IMR-90 (cell line): ENCODE data around the gene CFAP61. TPM values are rescaled to one million over a fixed set of nuclear protein-coding genes. Genes with fewer than 3 reads are reported as not detected.

Experiments
- ATAC-seq: fragments of 200-7000 bp; cut with Tn5 transposase; 2 replicates; pipeline ENCODE4 v1.9.1; 2020; ENCODE audit warnings: low read depth, mild to moderate bottlenecking, moderate library complexity
- BruUV-seq: library from RNA; stranded (reverse); fragments of 400-500 nt; replicated peaks from 2 replicates; lab custom pipeline; 2021; lab: Mats Ljungman, UMichigan
- CTCF ChIA-PET: fragments of 300-600 bp; formaldehyde crosslinking; extraction: SDS; loops from one replicate; lab custom pipeline; 2021; ENCODE audit warnings: antibody characterized with exemption; lab: Yijun Ruan, JAX
- POLR2A ChIA-PET: fragments of 300-600 bp; sonication (Branson Sonifier 250); formaldehyde crosslinking; loops from one replicate; lab custom pipeline; 2022; ENCODE audit warnings: antibody characterized with exemption; ENCODE audit not compliant: unreplicated experiment; lab: Charles Lee
- DNase-seq: peaks from one replicate; pipeline ENCODE4 v3.0.0; 2013
- H2AFZ ChIP-seq: replicated peaks from 2 replicates; pipeline ENCODE3; 2013; ENCODE audit warnings: low read length, mild to moderate bottlenecking; ENCODE audit not compliant: poor library complexity
- H2AK5ac ChIP-seq: 2 replicates; pipeline ENCODE4 v1.6.1; 2013; ENCODE audit warnings: low read depth, low read length, inconsistent platforms
- H2AK9ac ChIP-seq: replicated peaks from 2 replicates; pipeline ENCODE3; 2013; ENCODE audit warnings: mild to moderate bottlenecking, low read depth, low read length, moderate library complexity; ENCODE audit not compliant: poor library complexity
- H2BK120ac ChIP-seq: 2 replicates; pipeline ENCODE4 v1.6.1; 2013; ENCODE audit warnings: low read depth, low read length, inconsistent platforms
- H2BK15ac ChIP-seq: 3 replicates; pipeline ENCODE4 v1.6.1; 2013; ENCODE audit warnings: low read depth, low read length, inconsistent platforms
- H2BK20ac ChIP-seq: 2 replicates; pipeline ENCODE4 v1.6.1; 2013; ENCODE audit warnings: low read depth, mild to moderate bottlenecking, inconsistent platforms, low read length, moderate library complexity
- H2BK5ac ChIP-seq: 2 replicates; pipeline ENCODE4 v1.6.1; 2013; ENCODE audit warnings: mild to moderate bottlenecking, low read depth, low read length, inconsistent platforms; ENCODE audit not compliant: poor library complexity, severe bottlenecking
- H3K14ac ChIP-seq: replicated peaks from 2 replicates; pipeline ENCODE4 v1.6.1; 2013; ENCODE audit warnings: low read depth, low read length, inconsistent platforms
- H3K18ac ChIP-seq: 2 replicates; pipeline ENCODE4 v1.6.1; 2013; ENCODE audit warnings: low read depth, low read length, control low read depth
- H3K23ac ChIP-seq: 2 replicates; pipeline ENCODE4 v1.6.1; 2013; ENCODE audit warnings: low read depth, low read length, inconsistent platforms
- H3K27ac ChIP-seq: 2 replicates; pipeline ENCODE4 v1.5.1; 2013; ENCODE audit warnings: mild to moderate bottlenecking, control low read depth, low read length; ENCODE audit not compliant: insufficient read depth
- H3K27me3 ChIP-seq: 2 replicates; pipeline ENCODE4 v1.6.1; 2013; ENCODE audit warnings: low read length; ENCODE audit not compliant: control insufficient read depth, insufficient read depth
- H3K36me3 ChIP-seq: 2 replicates; pipeline ENCODE4 v1.6.1; 2013; ENCODE audit warnings: low read length, mixed read lengths; ENCODE audit not compliant: control insufficient read depth, insufficient read depth
- H3K4ac ChIP-seq: 2 replicates; pipeline ENCODE4 v1.6.1; 2013; ENCODE audit warnings: low read depth, low read length, inconsistent platforms
- H3K4me1 ChIP-seq: 2 replicates; pipeline ENCODE4 v1.6.1; 2013; ENCODE audit warnings: low read length, mixed read lengths; ENCODE audit not compliant: control insufficient read depth, insufficient read depth
- H3K4me2 ChIP-seq: 2 replicates; pipeline ENCODE4 v1.6.1; 2013; ENCODE audit warnings: low read depth, mild to moderate bottlenecking, control low read depth, low read length, moderate library complexity
- H3K4me3 ChIP-seq: 2 replicates; pipeline ENCODE4 v1.5.1; 2013; ENCODE audit warnings: low read depth, mild to moderate bottlenecking, control low read depth, low read length, moderate library complexity; ENCODE audit not compliant: insufficient read depth
- H3K56ac ChIP-seq: 2 replicates; pipeline ENCODE4 v1.6.1; 2013; ENCODE audit warnings: low read length, inconsistent platforms; ENCODE audit not compliant: insufficient read depth; ENCODE audit errors: extremely low read depth
- H3K79me1 ChIP-seq, 2 experiments: 2 replicates each; pipeline ENCODE4 v1.6.1; 2013; ENCODE audit warnings: low read length in 2 of 2, inconsistent platforms in 1 of 2, low read depth in 1 of 2
- H3K9ac ChIP-seq: 2 replicates; pipeline ENCODE4 v1.6.1; 2013; ENCODE audit warnings: low read depth, low read length, control low read depth
- H3K9me1 ChIP-seq: 2 replicates; pipeline ENCODE4 v1.6.1; 2013; ENCODE audit warnings: low read length, inconsistent platforms; ENCODE audit not compliant: insufficient read depth
- H3K9me3 ChIP-seq: 2 replicates; pipeline ENCODE4 v1.6.1; 2013; ENCODE audit warnings: low read length; ENCODE audit not compliant: control insufficient read depth, insufficient read depth
- H4K20me1 ChIP-seq: 2 replicates; pipeline ENCODE4 v1.6.1; 2013; ENCODE audit warnings: low read length, inconsistent platforms; ENCODE audit not compliant: insufficient read depth
- H4K5ac ChIP-seq: 2 replicates; pipeline ENCODE4 v1.6.1; 2013; ENCODE audit warnings: mild to moderate bottlenecking, low read depth, low read length, control low read depth
- H4K8ac ChIP-seq, 2 experiments: 2 replicates each; pipeline ENCODE4 v1.6.1; 2013; ENCODE audit warnings: low read depth in 2 of 2, low read length in 2 of 2, control low read depth in 1 of 2, inconsistent platforms in 1 of 2
- H4K91ac ChIP-seq: 2 replicates; pipeline ENCODE4 v1.6.1; 2013; ENCODE audit warnings: low read depth, low read length, inconsistent platforms; ENCODE audit not compliant: insufficient read depth
- CEBPB ChIP-seq: IDR thresholded peaks from 2 replicates; pipeline ENCODE4 v1.6.1; 2012; ENCODE audit warnings: low read depth, low read length, improper control_type of control experiment
- CHD1 ChIP-seq: IDR thresholded peaks from 2 replicates; pipeline ENCODE4 v1.6.1; 2012; ENCODE audit warnings: low read depth, low read length, improper control_type of control experiment
- MAFK ChIP-seq: IDR thresholded peaks from 2 replicates; pipeline ENCODE4 v1.6.1; 2012; ENCODE audit warnings: low read depth, low read length, improper control_type of control experiment
- MAZ ChIP-seq: IDR thresholded peaks from 2 replicates; pipeline ENCODE4 v1.6.1; 2012; ENCODE audit warnings: low read depth, mild to moderate bottlenecking, low read length, improper control_type of control experiment, moderate library complexity, borderline replicate concordance
- MXI1 ChIP-seq: IDR thresholded peaks from 2 replicates; pipeline ENCODE4 v1.6.1; 2012; ENCODE audit warnings: low read depth, mild to moderate bottlenecking, low read length, moderate library complexity, borderline replicate concordance
- NFE2L2 ChIP-seq: fragments of 150-350 bp; IDR thresholded peaks from 2 replicates; pipeline ENCODE4 v1.6.1; 2016; ENCODE audit warnings: low read depth, mild to moderate bottlenecking, low read length
- POLR2A ChIP-seq: IDR thresholded peaks from 2 replicates; pipeline ENCODE4 v1.6.1; 2012; ENCODE audit warnings: mild to moderate bottlenecking, low read depth, low read length
- RAD21 ChIP-seq: IDR thresholded peaks from 2 replicates; pipeline ENCODE4 v1.6.1; 2012; ENCODE audit warnings: low read length, improper control_type of control experiment
- RCOR1 ChIP-seq: IDR thresholded peaks from 2 replicates; pipeline ENCODE4 v1.6.1; 2012; ENCODE audit warnings: mild to moderate bottlenecking, low read length, improper control_type of control experiment; ENCODE audit not compliant: insufficient replicate concordance
- SMC3 ChIP-seq: fragments of 150-350 bp; IDR thresholded peaks from 2 replicates; pipeline ENCODE4 v1.6.1; 2016; ENCODE audit warnings: low read depth, mild to moderate bottlenecking, antibody characterized with exemption, low read length, moderate library complexity
- dilution Hi-C: fragments of 300-500 bp; cut with HindIII; formaldehyde crosslinking; loops from one replicate; pipeline ENCODE4 v1.14.3; 2018; ENCODE audit warnings: low sequenced_read_pairs; ENCODE audit not compliant: unreplicated experiment
- in situ Hi-C: fragments of 300-500 bp; cut with MboI; formaldehyde crosslinking; loops from 3 replicates; pipeline ENCODE4 v1.14.3; 2019; ENCODE audit warnings: low sequenced_read_pairs, inconsistent platforms, mixed read lengths
- intact Hi-C: fragments of 100-400 bp; cut with micrococcal nuclease; formaldehyde crosslinking; loops from 2 replicates; pipeline ENCODE4 v1.10.0; 2022
- polyA plus RNA-seq, 3 experiments: library from polyadenylated mRNA; depleted of rRNA; stranded (reverse); fragments of >200 nt; gene quantifications; 2 replicates each; pipeline ENCODE4 v1.2.3, GENCODE V29; 2012; ENCODE audit warnings: low replicate concordance in 1 of 3
- total RNA-seq: library from RNA; depleted of rRNA; stranded (reverse); fragments of >200 nt; gene quantifications from 2 replicates; pipeline ENCODE4 v1.2.3, GENCODE V29; 2012
- TF ChIP-seq, protein P1 (sequence below): fragments of 150-350 bp; IDR thresholded peaks from 2 replicates; pipeline ENCODE4 v1.6.1; 2017; ENCODE audit warnings: mild to moderate bottlenecking, antibody characterized with exemption, low read length, low read depth
- TF ChIP-seq, protein P2 (sequence below): fragments of 150-350 bp; IDR thresholded peaks from 2 replicates; pipeline ENCODE4 v1.6.1; 2016; ENCODE audit warnings: low read depth, mild to moderate bottlenecking, low read length, moderate library complexity, borderline replicate concordance
- TF ChIP-seq, protein P3 (sequence below): conservative IDR thresholded peaks from 2 replicates; pipeline ENCODE4 v1.5.1; 2012; ENCODE audit warnings: mild to moderate bottlenecking, low read depth, low read length, improper control_type of control experiment

CFAP61 gene
- total and polyA plus RNA-seq, 2 of the 4 experiments (the other 2 are of a cell fraction): 0.07 TPM; not detected in 1

DNA sequence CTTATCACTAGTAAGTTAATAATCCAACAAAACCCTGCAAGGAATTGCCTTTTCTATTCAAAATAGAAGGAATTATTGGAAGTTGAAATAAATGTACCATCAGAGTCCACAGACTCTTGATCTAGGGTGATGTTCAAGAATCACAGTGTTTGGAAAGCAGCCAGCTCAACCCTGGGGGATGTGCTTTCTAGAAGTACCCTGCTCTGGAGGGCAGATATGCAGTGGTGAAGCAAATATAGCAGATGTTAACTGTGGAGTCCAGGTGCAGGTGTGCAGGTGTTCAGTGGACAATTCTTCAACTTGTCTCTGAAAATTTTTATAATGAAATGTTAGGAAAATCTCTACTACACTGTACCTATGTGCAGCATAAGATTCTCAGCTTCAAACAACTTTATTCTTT is 306.5 kb downstream of the CFAP61 start:
- Histone ChIP-seq H2BK15ac (no peak overlapping the region), H4K91ac (no peak overlapping the region), H3K14ac (no peak overlapping the region), H3K23ac (no peak overlapping the region), H4K20me1 (no peaks in the 10 kb centered on the region), H4K5ac (no peak overlapping the region), H3K9ac (no peak overlapping the region), H3K56ac (no peak overlapping the region), H2AFZ (no peak overlapping the region), H3K4ac (no peak overlapping the region), H2BK120ac (no peak overlapping the region), H3K79me1 (no peaks in the 10 kb centered on the region), H3K18ac (no peak overlapping the region), H3K27me3 (peaks cover 31% of the 10 kb centered on the region), H2BK20ac (no peak overlapping the region), H2AK5ac (no peak overlapping the region), H3K36me3 (no peaks in the 10 kb centered on the region), H3K4me2 (no peak overlapping the region), H3K4me3 (no peak overlapping the region), H2BK5ac (no peak overlapping the region), H4K8ac (no peak overlapping the region), H3K4me1 (no peaks in the 10 kb centered on the region), H3K9me1 (no peaks in the 10 kb centered on the region), H3K27ac (no peak overlapping the region), H3K9me3 (peaks cover under 1% of the 10 kb centered on the region; the same call in 1 of the 2 replicates), H2AK9ac (no peak overlapping the region)
- no peak for DNase-seq
- in situ Hi-C loops: no loop called here
- no peak for ATAC-seq
- no TSS peak for BruUV-seq
- CTCF ChIA-PET: interaction anchor here (1.0 to 1.9 kb wide), 4 partner anchors 12 to 236 kb away, joined by 3 to 6 read pairs (median 4); no protein-coding TSS in a partner anchor
- POLR2A ChIA-PET: no interaction called here
- intact Hi-C loops: no loop called here
- dilution Hi-C loops: no loop called here
- TF ChIP-seq NFE2L2 (no peak), MAZ (no peak), MAFK (no peak), RCOR1 (no peak), MXI1 (no peak), CHD1 (no peak), POLR2A (no peak), SMC3 (no peak), RAD21 (no peak), CEBPB (no peak)
- TF ChIP-seq, protein P1, sequence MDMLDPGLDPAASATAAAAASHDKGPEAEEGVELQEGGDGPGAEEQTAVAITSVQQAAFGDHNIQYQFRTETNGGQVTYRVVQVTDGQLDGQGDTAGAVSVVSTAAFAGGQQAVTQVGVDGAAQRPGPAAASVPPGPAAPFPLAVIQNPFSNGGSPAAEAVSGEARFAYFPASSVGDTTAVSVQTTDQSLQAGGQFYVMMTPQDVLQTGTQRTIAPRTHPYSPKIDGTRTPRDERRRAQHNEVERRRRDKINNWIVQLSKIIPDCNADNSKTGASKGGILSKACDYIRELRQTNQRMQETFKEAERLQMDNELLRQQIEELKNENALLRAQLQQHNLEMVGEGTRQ: no peak
- TF ChIP-seq, protein P2, sequence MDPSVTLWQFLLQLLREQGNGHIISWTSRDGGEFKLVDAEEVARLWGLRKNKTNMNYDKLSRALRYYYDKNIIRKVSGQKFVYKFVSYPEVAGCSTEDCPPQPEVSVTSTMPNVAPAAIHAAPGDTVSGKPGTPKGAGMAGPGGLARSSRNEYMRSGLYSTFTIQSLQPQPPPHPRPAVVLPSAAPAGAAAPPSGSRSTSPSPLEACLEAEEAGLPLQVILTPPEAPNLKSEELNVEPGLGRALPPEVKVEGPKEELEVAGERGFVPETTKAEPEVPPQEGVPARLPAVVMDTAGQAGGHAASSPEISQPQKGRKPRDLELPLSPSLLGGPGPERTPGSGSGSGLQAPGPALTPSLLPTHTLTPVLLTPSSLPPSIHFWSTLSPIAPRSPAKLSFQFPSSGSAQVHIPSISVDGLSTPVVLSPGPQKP: no peak
- TF ChIP-seq, protein P3, sequence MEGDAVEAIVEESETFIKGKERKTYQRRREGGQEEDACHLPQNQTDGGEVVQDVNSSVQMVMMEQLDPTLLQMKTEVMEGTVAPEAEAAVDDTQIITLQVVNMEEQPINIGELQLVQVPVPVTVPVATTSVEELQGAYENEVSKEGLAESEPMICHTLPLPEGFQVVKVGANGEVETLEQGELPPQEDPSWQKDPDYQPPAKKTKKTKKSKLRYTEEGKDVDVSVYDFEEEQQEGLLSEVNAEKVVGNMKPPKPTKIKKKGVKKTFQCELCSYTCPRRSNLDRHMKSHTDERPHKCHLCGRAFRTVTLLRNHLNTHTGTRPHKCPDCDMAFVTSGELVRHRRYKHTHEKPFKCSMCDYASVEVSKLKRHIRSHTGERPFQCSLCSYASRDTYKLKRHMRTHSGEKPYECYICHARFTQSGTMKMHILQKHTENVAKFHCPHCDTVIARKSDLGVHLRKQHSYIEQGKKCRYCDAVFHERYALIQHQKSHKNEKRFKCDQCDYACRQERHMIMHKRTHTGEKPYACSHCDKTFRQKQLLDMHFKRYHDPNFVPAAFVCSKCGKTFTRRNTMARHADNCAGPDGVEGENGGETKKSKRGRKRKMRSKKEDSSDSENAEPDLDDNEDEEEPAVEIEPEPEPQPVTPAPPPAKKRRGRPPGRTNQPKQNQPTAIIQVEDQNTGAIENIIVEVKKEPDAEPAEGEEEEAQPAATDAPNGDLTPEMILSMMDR: no peak
